Endothelial cell of umbilical vein (primary cell): Measurements from ENCODE around the gene HOXB4.

Source experiments
- JUN ChIP-seq: IDR thresholded peaks from 2 replicates; pipeline ENCODE4 v1.6.1; 2011; ENCODE audit warnings: borderline replicate concordance, low read depth; ENCODE audit not compliant: insufficient read length, insufficient read depth
- MAX ChIP-seq: IDR thresholded peaks from 2 replicates; pipeline ENCODE4 v1.6.1; 2011; ENCODE audit not compliant: insufficient read depth, insufficient read length
- MYC ChIP-seq: IDR thresholded peaks from one replicate; pipeline ENCODE4 v1.6.1; 2011; ENCODE audit warnings: mild to moderate bottlenecking, low read depth, low read length
- POLR2A ChIP-seq: IDR thresholded peaks from 2 replicates; pipeline ENCODE4 v1.6.1; 2012; ENCODE audit warnings: low read depth, mild to moderate bottlenecking, control low read depth, low read length
- POLR2AphosphoS5 ChIP-seq: IDR thresholded peaks from 2 replicates; pipeline ENCODE4 v1.6.1; 2012; ENCODE audit warnings: low read depth, mild to moderate bottlenecking, control low read depth, low read length, moderate library complexity; ENCODE audit not compliant: insufficient read depth
- TF ChIP-seq, protein P1 (sequence below), 2 donors: IDR thresholded peaks; 1 replicate in 1 of 2; 2 replicates in 1 of 2; pipeline ENCODE4 v1.5.1; 2011; ENCODE audit warnings: low read length in 2 of 2, mild to moderate bottlenecking in 2 of 2, moderate library complexity in 2 of 2, control low read depth in 1 of 2, inconsistent platforms in 1 of 2, low read depth in 1 of 2; ENCODE audit not compliant: insufficient read depth in 1 of 2; ENCODE audit errors: extremely low read depth in 1 of 2

DNA sequence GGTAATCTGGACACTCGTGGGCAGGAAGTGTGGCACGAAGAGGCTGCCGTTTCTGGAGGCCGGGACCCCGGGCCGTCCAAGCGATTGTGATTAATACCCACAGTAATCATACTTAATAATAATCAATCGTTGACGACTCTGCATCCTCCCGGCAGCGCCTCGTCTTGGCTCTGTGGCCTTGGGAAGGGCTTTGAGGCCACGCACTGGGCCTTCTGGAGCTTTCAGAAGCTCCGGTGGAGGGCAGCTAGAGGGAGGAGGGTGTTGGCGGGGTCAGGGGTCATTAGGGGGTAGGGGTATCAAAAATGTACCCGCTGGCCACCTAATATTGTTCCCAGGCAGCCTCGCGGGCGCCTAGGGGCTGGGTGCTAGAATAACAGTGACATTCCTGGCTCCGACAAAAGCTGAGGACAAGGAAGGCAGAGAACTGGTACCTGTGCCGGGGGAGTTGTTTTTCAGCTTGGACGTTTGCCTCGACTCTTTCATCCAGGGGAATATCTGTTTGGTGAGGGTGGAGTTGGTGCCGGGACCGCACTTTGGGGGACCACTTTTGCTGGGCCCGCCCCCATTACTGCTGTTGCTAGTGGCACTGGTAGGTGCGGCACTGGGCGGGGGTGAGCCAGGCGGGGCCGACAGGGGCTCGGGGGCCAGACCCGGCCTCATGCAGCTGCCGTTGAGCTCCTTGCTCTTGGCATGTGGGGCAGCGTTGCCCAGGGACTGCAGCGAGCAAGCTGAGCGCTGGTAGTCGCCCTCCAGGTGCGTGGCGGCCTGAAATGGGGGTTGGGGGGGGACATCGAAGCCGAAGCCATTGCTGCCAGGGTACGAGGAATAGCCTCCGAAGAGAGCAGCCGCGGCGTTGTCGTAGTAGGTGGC, 26.3 kb downstream of the HOXB4 start:
- TF ChIP-seq POLR2AphosphoS5: no peak
- TF ChIP-seq, protein P1, sequence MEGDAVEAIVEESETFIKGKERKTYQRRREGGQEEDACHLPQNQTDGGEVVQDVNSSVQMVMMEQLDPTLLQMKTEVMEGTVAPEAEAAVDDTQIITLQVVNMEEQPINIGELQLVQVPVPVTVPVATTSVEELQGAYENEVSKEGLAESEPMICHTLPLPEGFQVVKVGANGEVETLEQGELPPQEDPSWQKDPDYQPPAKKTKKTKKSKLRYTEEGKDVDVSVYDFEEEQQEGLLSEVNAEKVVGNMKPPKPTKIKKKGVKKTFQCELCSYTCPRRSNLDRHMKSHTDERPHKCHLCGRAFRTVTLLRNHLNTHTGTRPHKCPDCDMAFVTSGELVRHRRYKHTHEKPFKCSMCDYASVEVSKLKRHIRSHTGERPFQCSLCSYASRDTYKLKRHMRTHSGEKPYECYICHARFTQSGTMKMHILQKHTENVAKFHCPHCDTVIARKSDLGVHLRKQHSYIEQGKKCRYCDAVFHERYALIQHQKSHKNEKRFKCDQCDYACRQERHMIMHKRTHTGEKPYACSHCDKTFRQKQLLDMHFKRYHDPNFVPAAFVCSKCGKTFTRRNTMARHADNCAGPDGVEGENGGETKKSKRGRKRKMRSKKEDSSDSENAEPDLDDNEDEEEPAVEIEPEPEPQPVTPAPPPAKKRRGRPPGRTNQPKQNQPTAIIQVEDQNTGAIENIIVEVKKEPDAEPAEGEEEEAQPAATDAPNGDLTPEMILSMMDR (IDR thresholded peaks at IDR 0.05; ENCODE audit: extremely low read depth in 1 of 2, insufficient read depth in 1 of 2, low read depth in 1 of 2, low read length in 2 of 2): no peak
- TF ChIP-seq POLR2A: no peak
- no peak for TF ChIP-seq JUN
- TF ChIP-seq MAX: no peak
- TF ChIP-seq MYC: no peak
